Breast epithelium (tissue), 3 donors: Measurements from ENCODE around the gene TIMM23B.
"Not testable (repeated sequence)": the region's sequence is repeated elsewhere in the genome, so short reads cannot be mapped to it uniquely, and the experiment has no call there.

ENCODE experiments used
- POLR2A ChIP-seq: fragments of 450-650 bp; IDR thresholded peaks from one replicate; pipeline ENCODE4 v1.6.1; 2016; ENCODE audit warnings: antibody characterized with exemption, mild to moderate bottlenecking, moderate library complexity
- POLR2AphosphoS5 ChIP-seq, 3 donors: sonication (generic); formaldehyde crosslinking; IDR thresholded peaks; one replicate each; pipeline ENCODE4 v1.6.1; 2017; ENCODE audit warnings: antibody characterized with exemption in 3 of 3

GRCh38 chr10:50016926-50017325 is 75.1 kb downstream of the TIMM23B start:
- TF ChIP-seq POLR2AphosphoS5 (IDR thresholded peaks at IDR 0.05); POLR2A: not testable (repeated sequence)
